ENCODE data around the gene ANP32B. TPM values are rescaled to one million over a fixed set of nuclear protein-coding genes. Genes with fewer than 3 reads are reported as not detected.

ANP32B gene
- total RNA-seq, 1 donor from 2014 or later: 98.5 TPM

DNA sequence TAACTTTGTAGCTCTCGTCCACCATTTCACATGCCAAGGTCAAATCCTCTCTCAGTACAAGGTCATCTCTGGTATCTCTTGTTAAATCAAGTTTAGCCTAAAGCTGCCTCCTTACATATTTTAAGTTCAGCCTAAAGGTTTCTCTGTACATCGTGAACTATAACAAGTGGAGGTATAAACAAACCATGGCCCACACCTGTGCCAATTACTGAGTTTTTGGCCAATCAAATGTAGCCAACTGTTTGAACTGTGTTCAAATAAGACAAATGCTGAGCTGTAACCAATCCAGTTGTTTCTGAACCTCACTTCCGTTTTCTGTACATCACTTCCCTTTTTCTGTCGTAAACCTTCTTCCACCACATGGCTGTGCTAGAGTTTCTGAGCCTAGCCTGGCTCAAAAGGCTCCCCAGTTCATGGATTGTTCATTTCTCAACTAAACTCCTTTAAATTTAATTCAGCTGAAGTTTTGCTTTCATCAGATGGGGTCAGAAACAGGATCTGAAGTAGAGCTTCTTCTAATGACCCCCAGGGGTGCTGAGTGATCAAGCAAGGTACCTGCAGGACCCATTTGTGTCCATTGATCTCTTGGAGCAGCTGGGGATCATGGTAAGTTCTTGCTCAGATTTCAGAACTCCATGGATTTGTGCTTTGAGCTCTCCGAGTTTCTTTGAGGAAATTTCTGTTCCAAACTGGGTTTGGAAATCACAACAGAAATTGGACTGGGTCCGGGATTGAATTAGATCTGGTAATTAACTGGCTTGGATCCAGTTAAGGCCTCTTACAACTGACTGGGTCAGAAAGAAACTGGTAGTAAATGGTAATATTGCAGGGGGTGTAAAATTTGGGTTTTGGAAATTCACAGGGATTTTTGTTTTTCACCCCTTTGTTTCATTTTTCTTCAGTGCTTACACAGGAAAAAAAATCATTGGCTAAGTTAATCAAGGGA lies 62.4 kb downstream of the ANP32B start:
- Histone ChIP-seq H3K27me3 (ENCODE audit: insufficient read depth, low read length) (no peaks in the 10 kb centered on the region), H3K9me3 (ENCODE audit: insufficient read depth, low read depth, low read length) (no peaks in the 10 kb centered on the region), H3K4me2 (ENCODE audit: low read length) (no peak overlapping the region), H3K79me2 (ENCODE audit: insufficient read depth, low read length) (no peaks in the 10 kb centered on the region), H3K4me3 (ENCODE audit: insufficient read depth, low read depth, low read length) (no peak overlapping the region), H2AFZ (ENCODE audit: low read depth, low read length) (no peak overlapping the region), H3K27ac (ENCODE audit: low read depth, low read length) (no peak overlapping the region), H3K4me1 (ENCODE audit: insufficient read depth, low read length) (no peaks in the 10 kb centered on the region), H4K20me1 (ENCODE audit: insufficient read depth, low read length) (no peaks in the 10 kb centered on the region), H3K9ac (ENCODE audit: low read length) (no peak overlapping the region), H3K36me3 (ENCODE audit: insufficient read depth, low read length) (no peaks in the 10 kb centered on the region)
- Mint-ChIP-seq H3K4me1 (ENCODE audit: low read depth, unreplicated experiment) (no peaks in the 10 kb centered on the region), H3K27me3 (ENCODE audit: low read depth, unreplicated experiment) (peaks cover 3% of the 10 kb centered on the region), H3K4me3 (ENCODE audit: unreplicated experiment) (no peak overlapping the region), H3K27ac (ENCODE audit: unreplicated experiment) (no peak overlapping the region), H3K9me3 (ENCODE audit: unreplicated experiment) (no peaks in the 10 kb centered on the region), H3K36me3 (ENCODE audit: low read depth, unreplicated experiment) (no peaks in the 10 kb centered on the region)
- FAIRE-seq (no peak), DNase-seq (ENCODE audit: low read depth) (no peak)
- TF ChIP-seq CTCF (IDR thresholded peaks at IDR 0.05; ENCODE audit: insufficient read depth, low read depth, low read length): no peak
- no peak for TF ChIP-seq EZH2 (IDR thresholded peaks at IDR 0.05; ENCODE audit: insufficient read depth, low read length)

DNA sequence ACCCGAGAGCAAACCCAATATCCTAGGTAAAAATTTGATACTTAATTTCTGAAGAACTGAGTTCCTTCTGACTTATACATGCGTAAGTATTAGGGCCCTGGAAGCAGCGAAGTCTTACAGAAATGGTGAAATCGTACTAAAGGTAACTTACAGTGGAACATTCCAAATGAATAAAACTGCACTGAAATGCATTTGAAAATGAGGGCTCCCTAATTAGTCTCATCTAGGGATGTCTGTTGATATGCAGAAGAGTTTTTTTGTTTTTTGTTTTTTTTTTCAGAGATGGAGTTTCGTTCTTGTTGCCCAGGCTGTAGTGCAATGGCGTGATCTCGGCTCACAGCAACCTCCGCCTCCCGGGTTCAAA lies 63.0 kb downstream of the ANP32B start:
- Mint-ChIP-seq H3K27ac (ENCODE audit: unreplicated experiment) (no peak overlapping the region), H3K9me3 (ENCODE audit: unreplicated experiment) (no peaks in the 10 kb centered on the region), H3K4me1 (ENCODE audit: low read depth, unreplicated experiment) (no peaks in the 10 kb centered on the region), H3K27me3 (ENCODE audit: low read depth, unreplicated experiment) (peaks cover 3% of the 10 kb centered on the region), H3K36me3 (ENCODE audit: low read depth, unreplicated experiment) (no peaks in the 10 kb centered on the region), H3K4me3 (ENCODE audit: unreplicated experiment) (no peak overlapping the region)
- Histone ChIP-seq H3K27me3 (ENCODE audit: insufficient read depth, low read length) (no peaks in the 10 kb centered on the region), H4K20me1 (ENCODE audit: insufficient read depth, low read length) (no peaks in the 10 kb centered on the region), H3K9ac (ENCODE audit: low read length) (no peak overlapping the region), H3K4me2 (ENCODE audit: low read length) (no peak overlapping the region), H3K79me2 (ENCODE audit: insufficient read depth, low read length) (no peaks in the 10 kb centered on the region), H3K4me1 (ENCODE audit: insufficient read depth, low read length) (no peaks in the 10 kb centered on the region), H3K36me3 (ENCODE audit: insufficient read depth, low read length) (no peaks in the 10 kb centered on the region), H2AFZ (ENCODE audit: low read depth, low read length) (no peak overlapping the region), H3K4me3 (ENCODE audit: insufficient read depth, low read depth, low read length) (no peak overlapping the region), H3K27ac (ENCODE audit: low read depth, low read length) (no peak overlapping the region), H3K9me3 (ENCODE audit: insufficient read depth, low read depth, low read length) (no peaks in the 10 kb centered on the region)
- TF ChIP-seq EZH2 (IDR thresholded peaks at IDR 0.05; ENCODE audit: insufficient read depth, low read length) (no peak), CTCF (IDR thresholded peaks at IDR 0.05; ENCODE audit: insufficient read depth, low read depth, low read length) (no peak)
- no peak for FAIRE-seq
- DNase-seq (ENCODE audit: low read depth): no peak

- Mint-ChIP-seq H3K4me3 (ENCODE audit: unreplicated experiment) (no peak overlapping the region), H3K27me3 (ENCODE audit: low read depth, unreplicated experiment) (peaks cover 9% of the 10 kb centered on the region), H3K9me3 (ENCODE audit: unreplicated experiment) (no peaks in the 10 kb centered on the region), H3K27ac (ENCODE audit: unreplicated experiment) (no peak overlapping the region), H3K4me1 (ENCODE audit: low read depth, unreplicated experiment) (no peaks in the 10 kb centered on the region), H3K36me3 (ENCODE audit: low read depth, unreplicated experiment) (no peaks in the 10 kb centered on the region)
- Histone ChIP-seq H3K27ac (ENCODE audit: low read depth, low read length) (no peak overlapping the region), H3K36me3 (ENCODE audit: insufficient read depth, low read length) (no peaks in the 10 kb centered on the region), H3K79me2 (ENCODE audit: insufficient read depth, low read length) (no peaks in the 10 kb centered on the region), H4K20me1 (ENCODE audit: insufficient read depth, low read length) (no peaks in the 10 kb centered on the region), H2AFZ (ENCODE audit: low read depth, low read length) (no peak overlapping the region), H3K4me2 (ENCODE audit: low read length) (no peak overlapping the region), H3K9me3 (ENCODE audit: insufficient read depth, low read depth, low read length) (no peaks in the 10 kb centered on the region), H3K4me3 (ENCODE audit: insufficient read depth, low read depth, low read length) (no peak overlapping the region), H3K4me1 (ENCODE audit: insufficient read depth, low read length) (no peaks in the 10 kb centered on the region), H3K27me3 (ENCODE audit: insufficient read depth, low read length) (no peaks in the 10 kb centered on the region), H3K9ac (ENCODE audit: low read length) (no peak overlapping the region)
- FAIRE-seq: no peak
- no peak for DNase-seq (ENCODE audit: low read depth)
- no peak for TF ChIP-seq CTCF (IDR thresholded peaks at IDR 0.05; ENCODE audit: insufficient read depth, low read depth, low read length)
- TF ChIP-seq EZH2 (IDR thresholded peaks at IDR 0.05; ENCODE audit: insufficient read depth, low read length): no peak
Observed at GRCh38 chr9:98047002-98047401, 63.9 kb downstream of the ANP32B start.

All from astrocyte (in vitro differentiated cells and primary cell).